SHP77 (cell line): ENCODE data around the gene OFD1.
"Not testable (repeated sequence)": the region's sequence is repeated elsewhere in the genome, so short reads cannot be mapped to it uniquely, and the experiment has no call there.

ENCODE experiments used
- DNase-seq, 2 experiments: peaks; one replicate each; lab custom pipeline; 2025; lab: John Stamatoyannopoulos, UW

OFD1 gene

GRCh38 chrX:13702111-13702789 is 32.3 kb upstream of the OFD1 start:
- DNase-seq, result no peak

DNA sequence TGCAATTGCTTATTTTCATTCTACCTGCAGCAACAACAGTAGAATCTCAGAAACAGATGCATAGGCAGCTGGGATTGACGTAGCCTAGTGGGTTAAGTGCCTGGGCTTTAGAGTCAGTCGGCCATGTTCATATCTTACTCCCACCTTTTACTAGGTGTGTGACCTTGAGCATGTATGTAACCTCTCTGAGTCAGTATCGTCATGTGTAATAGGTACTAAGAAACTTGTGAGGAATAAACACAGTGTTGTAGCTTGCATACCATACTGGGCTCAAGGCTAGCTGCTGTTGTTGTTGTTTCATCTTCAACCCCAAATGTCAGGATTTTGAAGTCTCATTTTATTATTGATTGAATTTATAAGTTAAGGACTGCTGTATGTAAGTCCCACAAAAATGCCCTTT is 31.4 kb upstream of the OFD1 start:
- DNase-seq, result no peak

GRCh38 chrX:13703589-13703988 is 31.0 kb upstream of the OFD1 start:
- no peak for DNase-seq

- no peak for DNase-seq
Observed at GRCh38 chrX:13711141-13711540, 23.4 kb upstream of the OFD1 start.

- DNase-seq, result no peak
Observed at GRCh38 chrX:13716455-13716854, 18.1 kb upstream of the OFD1 start.

GRCh38 chrX:13716905-13717304 is 17.6 kb upstream of the OFD1 start:
- no peak for DNase-seq

DNA sequence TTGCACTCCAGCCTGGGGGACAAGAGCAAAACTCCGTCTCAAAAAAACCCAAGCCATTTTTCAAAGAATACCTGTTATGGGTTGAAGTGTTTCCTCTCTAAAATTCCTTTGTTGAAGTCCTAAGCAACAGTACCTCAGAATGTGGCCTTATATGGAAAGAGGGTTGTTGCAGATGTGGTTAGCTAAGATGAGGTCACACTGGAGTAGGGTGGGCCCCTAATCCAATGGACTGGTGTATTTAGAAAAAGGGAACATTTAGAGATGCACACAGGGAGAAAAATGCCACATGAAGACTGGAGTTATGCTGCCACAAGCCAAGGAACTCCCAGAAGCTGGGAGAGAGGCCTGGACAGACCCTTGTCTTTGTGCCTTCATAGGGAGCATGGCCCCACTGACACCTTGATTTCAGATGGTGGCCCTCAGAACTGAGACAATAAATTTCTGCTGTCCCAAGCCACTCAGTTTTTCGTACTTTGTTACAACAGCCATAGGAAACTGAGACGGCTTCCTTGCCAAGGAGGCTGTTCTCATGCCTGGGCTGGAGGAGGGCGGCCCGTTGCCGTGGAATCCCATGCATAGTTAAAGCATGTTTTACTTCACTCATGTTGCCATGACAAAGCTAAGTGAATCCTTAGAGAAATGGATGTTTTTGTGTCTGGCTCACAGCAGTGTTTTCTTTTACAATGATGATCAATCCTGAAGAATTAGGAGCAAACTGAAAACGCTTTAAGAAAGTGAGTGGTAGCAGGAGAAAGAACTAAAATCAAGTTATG is 16.7 kb upstream of the OFD1 start:
- no peak for DNase-seq

- no peak for DNase-seq
Observed at GRCh38 chrX:13719192-13719856, 15.2 kb upstream of the OFD1 start.

DNA sequence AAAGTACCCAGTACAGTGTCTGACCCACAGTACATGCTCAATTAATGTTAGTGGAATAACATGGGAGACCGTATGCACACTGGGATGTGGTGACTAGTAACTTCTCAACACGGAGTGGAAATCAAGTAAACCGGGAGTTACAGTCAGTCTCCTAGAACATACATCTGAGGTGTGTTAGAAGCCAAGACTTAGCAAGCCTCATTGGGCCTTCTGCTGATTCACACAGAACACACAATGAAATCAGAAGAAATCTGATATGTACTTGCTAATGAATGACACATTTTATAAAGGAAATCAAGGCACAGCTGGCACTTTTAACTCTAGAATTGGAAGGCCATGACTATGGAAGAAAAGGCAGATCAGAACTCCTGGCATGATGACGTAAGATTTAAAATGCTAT is 13.2 kb upstream of the OFD1 start:
- DNase-seq, result no peak

DNA sequence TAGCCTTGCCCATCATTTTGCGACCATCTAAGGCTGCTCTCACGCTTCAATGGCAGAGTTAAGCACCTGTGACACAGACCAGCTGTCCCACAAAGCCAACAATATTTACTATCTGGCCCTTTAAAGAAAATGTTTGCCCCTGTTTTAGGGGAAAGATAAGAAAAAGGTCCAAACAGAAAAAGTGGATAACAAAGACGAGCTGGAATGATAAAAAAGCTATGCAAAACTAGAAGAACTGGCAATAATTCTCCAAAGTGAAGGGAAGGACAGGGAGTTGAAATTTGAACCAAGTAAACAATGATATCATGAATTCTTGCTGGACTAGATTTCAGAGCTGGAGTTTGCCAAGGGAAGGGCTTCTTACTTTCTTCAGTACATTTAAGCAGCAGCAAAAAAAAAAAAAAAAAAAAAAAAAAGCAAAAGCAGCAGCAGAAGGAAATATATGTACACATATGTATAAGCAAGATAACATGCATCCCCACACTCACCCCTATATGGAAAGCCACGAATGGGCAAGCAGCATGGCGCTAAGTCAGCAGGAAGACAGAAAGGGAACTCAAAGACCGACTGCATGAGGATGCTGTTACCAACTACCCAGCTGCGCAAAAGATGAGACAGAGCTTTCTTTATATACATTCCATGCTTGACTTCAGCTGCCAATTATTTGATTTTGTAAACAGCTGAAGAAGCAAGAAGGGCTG is 12.6 kb upstream of the OFD1 start:
- DNase-seq, result no peak

DNA sequence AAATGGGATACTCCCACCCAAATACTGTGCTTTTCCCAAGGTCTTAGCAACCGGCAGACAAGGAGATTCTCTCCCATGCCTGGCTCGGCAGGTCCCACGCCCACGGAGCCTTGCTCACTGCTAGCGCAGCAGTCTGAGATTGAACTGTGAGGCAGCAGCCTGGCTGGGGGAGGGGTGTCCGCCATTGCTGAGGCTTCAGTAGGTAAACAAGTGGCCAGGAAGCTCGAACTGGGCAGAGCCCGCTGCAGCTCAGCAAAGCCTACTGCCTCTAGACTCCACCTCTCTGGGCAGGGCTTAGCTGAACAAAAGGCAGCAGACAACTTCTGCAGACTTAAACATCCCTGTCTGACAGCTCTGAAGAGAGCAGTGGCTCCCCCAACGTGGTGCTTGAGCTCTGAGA is 9.7 kb upstream of the OFD1 start:
- not testable (repeated sequence) for DNase-seq

DNA sequence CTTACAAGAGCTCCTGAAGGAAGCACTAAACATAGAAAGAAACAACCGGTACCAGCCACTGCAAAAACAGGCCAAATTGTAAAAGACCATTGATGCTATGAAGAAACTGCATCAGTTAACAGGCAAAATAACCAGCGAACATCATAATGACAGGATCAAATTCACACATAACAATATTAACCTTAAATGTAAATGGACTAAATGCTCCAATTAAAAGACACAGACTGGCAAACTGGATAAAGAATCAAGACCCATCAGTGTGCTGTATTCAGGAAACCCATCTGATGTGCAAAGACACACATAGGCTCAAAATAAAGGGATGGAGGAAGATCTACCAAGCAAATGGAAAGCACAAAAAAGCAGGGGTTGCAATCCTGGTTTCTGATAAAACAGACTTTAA is 8.0 kb upstream of the OFD1 start:
- not testable (repeated sequence) for DNase-seq

DNA sequence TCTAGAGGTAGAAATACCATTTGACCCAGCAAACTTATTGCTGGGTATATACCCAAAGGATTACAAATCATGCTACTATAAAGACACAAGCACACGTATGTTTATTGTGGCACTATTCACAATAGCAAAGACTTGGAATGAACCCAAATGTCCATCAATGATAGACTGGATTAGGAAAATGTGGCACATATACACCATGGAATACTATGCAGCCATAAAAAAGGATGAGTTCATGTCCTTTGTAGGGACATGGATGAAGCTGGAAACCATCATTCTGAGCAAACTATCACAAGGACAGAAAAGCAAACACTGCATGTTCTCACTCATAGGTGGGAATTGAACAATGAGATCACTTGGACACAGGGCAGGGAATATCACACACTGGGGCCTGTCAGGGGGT is 4.0 kb upstream of the OFD1 start:
- not testable (repeated sequence) for DNase-seq

DNA sequence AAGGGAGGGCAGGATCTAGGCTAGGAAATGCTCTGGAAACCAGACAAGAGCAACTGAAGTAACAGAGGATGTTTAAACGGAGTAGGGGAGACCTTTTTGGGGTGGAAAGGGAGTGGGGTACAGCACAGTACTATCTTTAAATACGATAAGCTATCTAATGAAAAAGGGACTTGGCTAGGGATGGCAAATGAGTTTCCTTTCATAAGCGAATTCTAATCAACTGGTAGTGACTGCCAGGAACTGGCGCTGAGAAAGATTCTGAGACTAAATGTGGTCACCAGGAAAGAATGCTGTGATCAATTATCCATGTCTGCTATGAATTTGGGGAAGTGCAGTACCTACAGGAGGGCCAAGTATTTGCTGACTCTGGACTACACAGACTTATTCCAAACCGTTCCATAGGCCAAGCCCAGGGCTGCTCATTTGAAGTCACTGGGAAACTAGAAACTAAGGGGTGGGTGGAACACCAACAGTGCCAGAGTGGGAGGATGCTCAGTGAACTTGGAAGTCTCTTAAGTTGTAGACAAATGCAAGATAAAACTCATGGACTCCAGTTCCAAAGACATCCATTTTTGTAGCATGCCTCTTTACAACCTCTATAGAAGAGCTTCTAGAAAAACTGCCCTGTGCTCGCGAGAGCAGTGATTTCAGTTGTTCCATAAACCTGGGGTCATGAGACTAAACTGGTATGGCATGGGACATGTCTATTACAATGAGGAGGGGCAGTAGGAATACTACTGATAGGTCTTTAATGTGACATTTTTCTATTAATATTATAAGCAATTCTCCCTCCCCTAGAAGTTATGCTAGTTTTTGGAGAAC is 2.1 kb upstream of the OFD1 start:
- DNase-seq, result no peak

DNA sequence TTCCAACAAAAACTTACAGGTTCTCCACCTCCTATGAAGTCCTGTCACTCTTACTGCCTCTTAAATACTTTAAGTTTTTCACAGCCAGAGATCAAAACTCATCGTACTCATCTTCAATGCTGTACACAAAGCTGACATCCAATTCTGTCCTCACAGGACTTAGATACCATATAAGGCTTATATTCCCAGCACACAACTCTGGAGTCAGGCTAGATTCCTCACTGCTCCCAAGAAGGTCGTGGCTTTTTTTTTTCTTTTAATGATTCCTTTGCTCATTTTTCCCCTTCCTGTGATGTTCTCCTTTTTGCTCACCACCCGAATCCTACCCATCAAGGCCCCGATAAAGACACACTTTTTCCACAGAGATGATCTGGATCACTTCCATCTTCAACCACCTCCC is 1.0 kb upstream of the OFD1 start:
- DNase-seq, result no peak

- no peak for DNase-seq
Observed at GRCh38 chrX:13741695-13742094, 7.1 kb downstream of the OFD1 start.

- DNase-seq, result no peak
Observed at GRCh38 chrX:13742397-13743176, 8.0 kb downstream of the OFD1 start.

GRCh38 chrX:13747836-13748235 is 13.3 kb downstream of the OFD1 start:
- DNase-seq, result peak in 1 of 2 experiments; percentile 9

GRCh38 chrX:13748486-13748885 is 13.9 kb downstream of the OFD1 start:
- no peak for DNase-seq

DNA sequence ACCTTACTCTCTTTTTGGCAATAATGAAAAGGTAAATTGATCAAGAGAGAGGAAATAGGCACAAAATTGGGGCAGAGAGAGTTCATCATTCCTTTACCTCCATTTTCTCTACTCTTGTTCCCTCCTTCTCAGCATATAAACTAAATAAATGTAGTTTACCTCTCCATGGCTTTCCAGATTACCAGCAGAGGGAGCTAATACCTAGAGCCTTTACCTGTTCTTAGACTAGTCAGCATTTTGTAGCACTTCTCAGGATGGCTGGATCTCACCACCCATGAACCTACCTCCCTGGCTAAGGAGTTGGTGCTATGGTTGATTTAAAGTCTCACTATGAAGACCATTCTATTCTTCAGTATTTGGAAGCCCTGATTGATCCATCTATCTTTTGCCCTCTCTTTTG is 15.7 kb downstream of the OFD1 start:
- DNase-seq, result peak in 1 of 2 experiments; percentile 2

DNA sequence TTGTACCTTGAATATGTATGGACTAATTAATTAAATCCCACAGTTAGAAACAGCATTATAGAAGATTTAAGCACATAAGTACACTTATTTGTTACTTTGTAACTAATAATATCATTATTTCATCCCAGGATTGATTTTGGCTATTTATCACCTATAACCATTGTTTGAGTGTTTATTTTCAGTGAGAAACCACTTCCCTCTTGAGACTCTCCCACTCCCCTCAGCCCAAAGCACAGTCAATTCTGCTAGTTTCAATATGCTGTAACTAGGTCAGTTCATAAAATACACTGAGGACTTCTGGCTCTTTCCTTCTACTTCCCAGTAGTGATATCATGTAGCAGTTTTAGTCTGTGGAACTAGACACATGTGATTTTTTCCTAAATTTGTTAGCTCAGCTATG is 16.3 kb downstream of the OFD1 start:
- no peak for DNase-seq
